ENCODE data around the gene SV2B. TPM values are rescaled to one million over a fixed set of nuclear protein-coding genes. Genes with fewer than 3 reads are reported as not detected.

The SV2B gene
- total RNA-seq, 1 experiment from 2014 or later = not detected

- no peak for TF ChIP-seq TCF7L2 (IDR thresholded peaks at IDR 0.05; ENCODE audit: borderline replicate concordance, extremely low read depth, insufficient read depth, insufficient read length)
- TF ChIP-seq POLR2A (IDR thresholded peaks at IDR 0.05; ENCODE audit: borderline replicate concordance, extremely low read depth, insufficient read depth, insufficient read length) = no peak
- no peak for TF ChIP-seq ZFX (IDR thresholded peaks at IDR 0.05)
- no peak for TF ChIP-seq YY1 (IDR thresholded peaks at IDR 0.05; ENCODE audit: extremely low read depth, insufficient replicate concordance, low read depth, low read length)
- TF ChIP-seq RAD21 (IDR thresholded peaks at IDR 0.05; ENCODE audit: low read depth) = no peak
- no peak for TF ChIP-seq MAX (IDR thresholded peaks at IDR 0.05)
Measured at GRCh38 chr15:91127236-91127955, 27.3 kb downstream of the SV2B start (continued).

GRCh38 chr15:91128016-91128415, 28.0 kb downstream of the SV2B start:
- no peaks in the 10 kb centered on the region for H3K36me3 ChIP-seq (ENCODE audit: control insufficient read depth in 1 of 2, insufficient read depth in 2 of 2, low read length in 2 of 2)
- no peak overlapping the region for H3K4me2 ChIP-seq (ENCODE audit: low read length)
- no TSS peak for BruUV-seq (replicated peaks)
- ATAC-seq = no peak
- H3K4me1 ChIP-seq (ENCODE audit: control insufficient read depth in 1 of 2, insufficient read depth in 2 of 2, low read length in 2 of 2) = no peaks in the 10 kb centered on the region
- H3K79me2 ChIP-seq (ENCODE audit: insufficient read depth, low read length) = no peaks in the 10 kb centered on the region
- ChIA-PET POLR2A (no interaction called here), RAD21 (ENCODE audit: low non-redundant PET in 1 of 2, low total read pairs in 2 of 2, uncharacterized antibody in 2 of 2, unreplicated experiment in 2 of 2) (no interaction called here), CTCF (no interaction called here)
- H3K9ac ChIP-seq (ENCODE audit: low read length) = no peak overlapping the region
- peaks cover 38% of the 10 kb centered on the region for H3K27me3 ChIP-seq (ENCODE audit: insufficient read depth, low read length)
- no peaks in the 10 kb centered on the region for H3K9me2 ChIP-seq (ENCODE audit: insufficient read depth)
- no peaks in the 10 kb centered on the region for H3K9me3 ChIP-seq (ENCODE audit: control insufficient read depth in 1 of 2, insufficient read depth in 1 of 2, low read depth in 1 of 2, low read length in 2 of 2)
- H4K20me1 ChIP-seq (ENCODE audit: insufficient read depth) = no peaks in the 10 kb centered on the region
- DNase-seq (ENCODE audit: low read depth, low spot score) = no peak
- intact Hi-C loops (cut with micrococcal nuclease) = no loop called here
- H3K27ac ChIP-seq (ENCODE audit: low read depth, low read length) = no peak overlapping the region
- no peak overlapping the region for H3K4me3 ChIP-seq (replicated peaks in 1 of 2; ENCODE audit: low read depth in 1 of 2, low read length in 2 of 2)
- no peak overlapping the region for H2AFZ ChIP-seq (ENCODE audit: low read depth, low read length, poor library complexity, severe bottlenecking)
- no peak for TF ChIP-seq EZH2phosphoT487 (IDR thresholded peaks at IDR 0.05; ENCODE audit: borderline replicate concordance)
- no peak for TF ChIP-seq REST (IDR thresholded peaks at IDR 0.05; ENCODE audit: low read depth)
- no peak for TF ChIP-seq EZH2 (IDR thresholded peaks at IDR 0.05)
- no peak for TF ChIP-seq CEBPB (IDR thresholded peaks at IDR 0.05; ENCODE audit: low read depth)
- TF ChIP-seq ATF3 (IDR thresholded peaks at IDR 0.05) = no peak
- TF ChIP-seq CBX3 (IDR thresholded peaks at IDR 0.05; ENCODE audit: low read depth) = no peak
- TF ChIP-seq ZBTB33 (IDR thresholded peaks at IDR 0.05; ENCODE audit: extremely low read depth, insufficient replicate concordance, low read length) = no peak
- no peak for TF ChIP-seq POLR2A (IDR thresholded peaks at IDR 0.05; ENCODE audit: borderline replicate concordance, extremely low read depth, insufficient read depth, insufficient read length)
- TF ChIP-seq SRF (IDR thresholded peaks at IDR 0.05; ENCODE audit: low read depth) = no peak
- TF ChIP-seq ELF1 (IDR thresholded peaks at IDR 0.05; ENCODE audit: borderline replicate concordance, low read depth) = no peak
- no peak for TF ChIP-seq MAX (IDR thresholded peaks at IDR 0.05)
- TF ChIP-seq SIN3A (IDR thresholded peaks at IDR 0.05; ENCODE audit: low read depth) = no peak
- no peak for TF ChIP-seq EGR1 (IDR thresholded peaks at IDR 0.05; ENCODE audit: low read depth)
- TF ChIP-seq JUND (IDR thresholded peaks at IDR 0.05) = no peak
